Mononuclear cell (primary cell): ENCODE measurements around the gene LEFTY2. TPM values are rescaled to one million over a fixed set of nuclear protein-coding genes. Genes with fewer than 3 reads are reported as not detected.
"Not testable (repeated sequence)": the region's sequence is repeated elsewhere in the genome, so short reads cannot be mapped to it uniquely, and the experiment has no call there.

Source experiments
- H3K27me3 ChIP-seq: 2 replicates; pipeline ENCODE4 v1.6.0; 2011; ENCODE audit warnings: low read length, control low read depth; ENCODE audit not compliant: insufficient read depth
- H3K4me1 ChIP-seq: 2 replicates; pipeline ENCODE4 v1.5.1; 2011; ENCODE audit warnings: mild to moderate bottlenecking, low read length, control low read depth; ENCODE audit not compliant: insufficient read depth
- H3K4me3 ChIP-seq: 2 replicates; pipeline ENCODE4 v1.5.1; 2011; ENCODE audit warnings: mild to moderate bottlenecking, low read length, moderate library complexity
- H3K9me3 ChIP-seq: 2 replicates; pipeline ENCODE4 v1.5.1; 2011; ENCODE audit warnings: low read depth, mild to moderate bottlenecking, control low read depth, low read length
- total RNA-seq: library from RNA; depleted of rRNA; stranded (reverse); fragments of >200 nt; gene quantifications from one replicate; pipeline ENCODE4 v1.2.3, GENCODE V29; 2012

The LEFTY2 gene
- total RNA-seq, 1 donor, result not detected

DNA sequence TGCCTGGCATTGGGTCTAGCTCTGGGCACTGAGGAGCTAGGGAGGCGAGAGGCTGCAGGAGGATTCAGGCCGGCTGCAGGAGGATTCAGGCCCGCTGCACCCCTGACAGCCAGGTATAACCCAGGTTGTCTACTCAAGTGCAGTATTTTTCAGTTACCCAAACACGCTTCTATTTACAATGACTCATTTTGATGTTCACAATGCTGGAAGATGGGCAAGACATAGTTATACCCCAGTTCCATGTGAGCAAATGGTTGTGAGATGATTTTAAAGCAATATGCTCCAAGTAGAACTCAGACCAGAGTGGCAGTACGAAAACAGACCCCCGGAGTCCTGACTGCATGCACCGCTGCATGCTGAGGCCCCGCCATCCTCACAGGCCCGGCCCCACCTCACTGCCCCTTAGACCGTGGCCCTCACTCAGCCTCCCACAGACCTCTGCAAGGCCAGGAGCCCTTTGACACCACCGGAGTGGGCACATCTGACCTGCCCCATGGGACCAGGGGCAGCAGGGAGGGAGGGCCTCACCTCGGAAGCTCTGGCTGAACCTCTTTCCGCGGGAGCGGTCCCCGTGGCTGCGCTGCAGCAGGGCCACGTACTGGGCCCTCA, 52.6 kb downstream of the LEFTY2 start:
- Histone ChIP-seq H3K4me3 (no peak overlapping the region), H3K9me3 (no peaks in the 10 kb centered on the region), H3K27me3 (no peaks in the 10 kb centered on the region), H3K4me1 (peaks cover 11% of the 10 kb centered on the region)

- not testable (repeated sequence) for H3K27me3 ChIP-seq, H3K4me3 ChIP-seq, H3K9me3 ChIP-seq
- H3K4me1 ChIP-seq, result peaks cover 16% of the 10 kb centered on the region
These were observed 53.3 kb downstream of the LEFTY2 start for GRCh38 chr1:225887554-225888288.

DNA sequence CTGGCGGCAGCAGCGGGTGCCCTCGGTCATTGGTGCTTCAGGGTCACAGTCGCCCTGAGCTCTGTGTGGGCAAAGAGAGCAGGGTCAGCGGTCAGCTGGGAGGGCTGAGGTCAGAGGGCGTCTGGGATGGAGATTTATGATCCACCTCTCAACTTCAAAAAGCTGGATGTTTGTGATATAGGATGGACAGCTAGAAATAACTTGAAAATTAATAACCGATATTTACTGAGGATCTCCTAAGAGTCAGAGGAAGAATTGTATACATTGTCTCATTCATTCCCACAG, 54.0 kb downstream of the LEFTY2 start:
- no peaks in the 10 kb centered on the region for H3K9me3 ChIP-seq

More for the DNA sequence above, 54.0 kb downstream of the LEFTY2 start:
- H3K4me1 ChIP-seq, result peaks cover 16% of the 10 kb centered on the region
- no peaks in the 10 kb centered on the region for H3K27me3 ChIP-seq
- no peak overlapping the region for H3K4me3 ChIP-seq

Other genes with a start within 250 kb of the LEFTY2 start
- gene SRP9, start 163.4 kb downstream of the LEFTY2 start, total RNA-seq, result 136 TPM
- gene EPHX1, start 131.1 kb downstream of the LEFTY2 start, total RNA-seq, result 3.3 TPM
- 56.0 TPM for gene TMEM63A, start 58.8 kb downstream of the LEFTY2 start, total RNA-seq
- 0.84 TPM for gene LEFTY1, start 52.1 kb downstream of the LEFTY2 start, total RNA-seq
- gene PYCR2, start 17.0 kb downstream of the LEFTY2 start, total RNA-seq, result 15.1 TPM
- 72.5 TPM for gene SDE2, start 58.1 kb upstream of the LEFTY2 start, total RNA-seq
- 399 TPM for gene H3-3A, start 121.5 kb upstream of the LEFTY2 start, total RNA-seq
- gene ACBD3, start 245.5 kb upstream of the LEFTY2 start, total RNA-seq, result 53.4 TPM